Trophoblast cell (in vitro differentiated cells and primary cell): ENCODE results near the gene UBL4B.

Experiments used
- DNase-seq, 2 donors: peaks; one replicate each; pipeline ENCODE4 v3.0.0-alpha.2; 2016
- H2AFZ ChIP-seq: 2 replicates; pipeline ENCODE4 v1.6.1; 2013; ENCODE audit warnings: low read length, moderate library complexity, mild to moderate bottlenecking; ENCODE audit not compliant: insufficient read depth, poor library complexity
- H2AK5ac ChIP-seq: 2 replicates; pipeline ENCODE4 v1.6.1; 2013; ENCODE audit warnings: mild to moderate bottlenecking, low read length
- H2BK120ac ChIP-seq: 2 replicates; pipeline ENCODE4 v1.6.1; 2013; ENCODE audit warnings: low read length, mild to moderate bottlenecking, moderate library complexity; ENCODE audit not compliant: insufficient read depth, poor library complexity
- H2BK12ac ChIP-seq: 2 replicates; pipeline ENCODE4 v1.6.1; 2013; ENCODE audit warnings: mild to moderate bottlenecking, low read length, moderate library complexity
- H2BK5ac ChIP-seq: 2 replicates; pipeline ENCODE4 v1.6.1; 2013; ENCODE audit warnings: low read length, low read depth, moderate library complexity, mild to moderate bottlenecking; ENCODE audit not compliant: poor library complexity
- H3K14ac ChIP-seq: 2 replicates; pipeline ENCODE4 v1.6.1; 2013; ENCODE audit warnings: mild to moderate bottlenecking, low read length
- H3K18ac ChIP-seq: 2 replicates; pipeline ENCODE4 v1.6.1; 2013; ENCODE audit warnings: mild to moderate bottlenecking, low read length
- H3K23ac ChIP-seq: 2 replicates; pipeline ENCODE4 v1.6.1; 2013; ENCODE audit warnings: low read length
- H3K27ac ChIP-seq: 2 replicates; pipeline ENCODE4 v1.5.1; 2013; ENCODE audit warnings: low read depth, mild to moderate bottlenecking, inconsistent platforms, low read length, moderate library complexity
- H3K27me3 ChIP-seq: 2 replicates; pipeline ENCODE4 v1.6.1; 2013; ENCODE audit warnings: inconsistent platforms, mild to moderate bottlenecking, low read length, moderate library complexity; ENCODE audit not compliant: insufficient read depth
- H3K36me3 ChIP-seq, 2 experiments: 1 replicate in 1 of 2; 2 replicates in 1 of 2; pipeline ENCODE4 v1.6.1; 2013; ENCODE audit warnings: low read length in 2 of 2, mild to moderate bottlenecking in 2 of 2, moderate library complexity in 1 of 2; ENCODE audit not compliant: insufficient read depth in 2 of 2, control insufficient read depth in 1 of 2
- H3K4ac ChIP-seq: 2 replicates; pipeline ENCODE4 v1.6.1; 2013; ENCODE audit warnings: low read depth, mild to moderate bottlenecking, low read length, moderate library complexity
- H3K4me1 ChIP-seq, 2 experiments: 1 replicate in 1 of 2; 2 replicates in 1 of 2; pipeline ENCODE4 v1.6.1; 2013; ENCODE audit warnings: low read length in 2 of 2, mild to moderate bottlenecking in 2 of 2, moderate library complexity in 1 of 2; ENCODE audit not compliant: insufficient read depth in 2 of 2, control insufficient read depth in 1 of 2
- H3K4me2 ChIP-seq: 2 replicates; pipeline ENCODE4 v1.6.1; 2013; ENCODE audit warnings: inconsistent platforms, mild to moderate bottlenecking, low read length, moderate library complexity
- H3K4me3 ChIP-seq: 2 replicates; pipeline ENCODE4 v1.5.1; 2013; ENCODE audit warnings: mild to moderate bottlenecking, low read depth, low read length, inconsistent platforms
- H3K79me1 ChIP-seq: one replicate; pipeline ENCODE4 v1.6.1; 2013; ENCODE audit warnings: low read length
- H3K79me2 ChIP-seq: 2 replicates; pipeline ENCODE4 v1.6.1; 2013; ENCODE audit warnings: low read length, mild to moderate bottlenecking; ENCODE audit not compliant: control insufficient read depth, insufficient read depth, poor library complexity
- H3K9ac ChIP-seq: 2 replicates; pipeline ENCODE4 v1.6.1; 2013; ENCODE audit warnings: mild to moderate bottlenecking, low read length
- H3K9me3 ChIP-seq: 2 replicates; pipeline ENCODE4 v1.6.1; 2013; ENCODE audit warnings: low read depth, mild to moderate bottlenecking, control low read depth, inconsistent platforms, low read length; ENCODE audit not compliant: insufficient read depth
- H4K12ac ChIP-seq: 2 replicates; pipeline ENCODE4 v1.6.1; 2013; ENCODE audit warnings: low read depth, mild to moderate bottlenecking, low read length, moderate library complexity
- H4K8ac ChIP-seq: 2 replicates; pipeline ENCODE4 v1.6.1; 2013; ENCODE audit warnings: low read depth, mild to moderate bottlenecking, low read length, moderate library complexity
- H4K91ac ChIP-seq: one replicate; pipeline ENCODE4 v1.6.1; 2013; ENCODE audit warnings: low read depth, mild to moderate bottlenecking, low read length, moderate library complexity
- WGBS: extraction: QIAGEN DNeasy Blood & Tissue Kit; methylation state at CpG from one replicate; pipeline ENCODE4 v1.1.7; 2013; ENCODE audit warnings: missing lambda C conversion rate; ENCODE audit not compliant: insufficient read length, insufficient coverage; ENCODE audit errors: extremely low coverage; 5-methylcytosine and 5-hydroxymethylcytosine counted together

UBL4B gene

DNA sequence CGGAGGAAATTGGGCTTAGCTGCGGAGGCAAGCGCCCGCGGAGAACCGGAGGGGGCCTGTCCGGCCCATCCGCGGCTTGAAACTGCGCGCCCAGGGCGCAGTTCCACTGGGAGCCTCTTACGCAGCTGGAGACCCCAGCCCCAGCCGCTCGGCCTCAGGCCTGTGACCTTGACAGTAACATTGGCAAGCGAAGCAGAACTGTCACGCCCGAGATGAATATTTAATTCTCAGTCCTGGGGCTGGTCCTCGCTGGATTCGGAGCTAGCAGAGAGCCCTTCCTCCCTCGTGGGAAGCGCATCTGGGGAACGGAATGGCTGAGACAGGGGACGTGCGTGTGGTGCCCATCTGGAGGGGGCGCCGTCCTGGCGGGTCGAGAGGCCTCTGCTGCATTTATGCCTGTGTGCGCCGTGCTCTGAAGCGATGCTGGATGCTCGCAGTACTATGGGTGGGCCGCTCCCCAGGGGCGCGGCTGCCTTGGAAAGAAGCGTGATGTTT lies 39.0 kb downstream of the UBL4B start:
- Histone ChIP-seq H2BK5ac (no peak overlapping the region), H3K79me1 (no peaks in the 10 kb centered on the region), H3K4me1 (peaks cover 8% of the 10 kb centered on the region in 2 experiments), H2AFZ (no peak overlapping the region), H3K27ac (no peak overlapping the region), H2AK5ac (no peak overlapping the region), H3K9me3 (peaks cover 6% of the 10 kb centered on the region), H3K4me2 (peak overlapping the region; percentile 81), H3K4me3 (no peak overlapping the region), H4K12ac (no peak overlapping the region), H3K79me2 (no peaks in the 10 kb centered on the region), H3K18ac (no peak overlapping the region), H3K27me3 (peaks cover 39% of the 10 kb centered on the region), H2BK12ac (no peak overlapping the region), H2BK120ac (no peak overlapping the region), H3K23ac (no peak overlapping the region), H4K91ac (no peak overlapping the region), H3K4ac (no peak overlapping the region), H4K8ac (no peak overlapping the region), H3K9ac (no peak overlapping the region), H3K36me3 (no peaks in the 10 kb centered on the region), H3K14ac (no peak overlapping the region)
- WGBS = no CpG with 5 or more reads among the region's 37 CpGs
- DNase-seq = no peak

DNA sequence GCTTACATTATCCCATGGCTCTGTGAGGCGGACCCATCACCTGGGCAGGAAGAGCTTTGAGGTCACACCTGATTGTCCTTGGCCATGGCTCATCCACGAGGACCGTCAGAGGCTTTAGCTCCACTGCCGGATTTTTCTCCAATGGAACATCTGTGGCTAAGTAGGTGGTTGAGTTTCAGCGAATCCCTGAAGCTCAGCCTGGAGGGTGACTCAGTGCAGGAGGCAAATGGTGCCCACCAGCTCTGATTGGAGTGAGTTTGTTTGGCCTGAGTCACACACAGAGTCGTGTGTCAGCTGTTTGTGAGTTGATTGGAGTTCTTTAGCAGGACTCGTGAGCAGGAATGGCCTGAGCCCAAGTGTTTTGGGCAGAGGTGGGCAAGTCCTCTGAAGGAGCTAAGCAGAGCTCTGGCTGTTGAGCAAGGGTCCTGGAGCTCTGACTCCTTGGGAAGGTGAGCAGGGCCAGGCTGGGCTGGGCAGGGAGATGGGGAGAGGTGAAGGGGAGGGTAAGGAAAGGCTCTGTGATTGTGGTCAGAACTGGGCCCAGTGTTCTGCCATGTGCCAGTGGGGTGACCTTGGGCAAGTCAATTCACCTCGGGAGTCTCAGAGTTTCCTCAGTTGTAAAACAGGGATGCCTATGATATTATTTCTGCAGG lies 40.0 kb downstream of the UBL4B start:
- Histone ChIP-seq H3K4me1 (peaks cover 8% of the 10 kb centered on the region in 2 experiments), H3K36me3 (no peaks in the 10 kb centered on the region), H4K91ac (no peak overlapping the region), H2AFZ (no peak overlapping the region), H3K14ac (no peak overlapping the region), H3K4me2 (no peak overlapping the region), H2BK5ac (no peak overlapping the region), H2BK12ac (no peak overlapping the region), H3K4ac (no peak overlapping the region), H3K9ac (no peak overlapping the region), H3K23ac (no peak overlapping the region), H3K79me2 (no peaks in the 10 kb centered on the region), H4K12ac (no peak overlapping the region), H3K4me3 (no peak overlapping the region), H3K27ac (no peak overlapping the region), H3K79me1 (no peaks in the 10 kb centered on the region), H3K27me3 (peaks cover 37% of the 10 kb centered on the region), H3K9me3 (peaks cover 7% of the 10 kb centered on the region), H4K8ac (no peak overlapping the region), H2BK120ac (no peak overlapping the region), H3K18ac (no peak overlapping the region), H2AK5ac (no peak overlapping the region)
- DNase-seq = no peak
- no CpG with 5 or more reads among the region's 8 CpGs for WGBS

GRCh38 chr1:110153407-110153950 lies 41.2 kb downstream of the UBL4B start:
- Histone ChIP-seq H3K9me3 (peaks cover 9% of the 10 kb centered on the region), H3K9ac (no peak overlapping the region), H3K23ac (no peak overlapping the region), H3K27ac (no peak overlapping the region), H3K36me3 (no peaks in the 10 kb centered on the region), H3K14ac (no peak overlapping the region), H2AK5ac (no peak overlapping the region), H2AFZ (no peak overlapping the region), H3K4me1 (peaks cover 8% of the 10 kb centered on the region in 2 experiments), H2BK12ac (no peak overlapping the region), H3K4ac (no peak overlapping the region), H3K4me2 (no peak overlapping the region), H4K91ac (no peak overlapping the region), H2BK120ac (no peak overlapping the region), H3K27me3 (peaks cover 35% of the 10 kb centered on the region), H3K18ac (no peak overlapping the region), H4K8ac (no peak overlapping the region), H2BK5ac (no peak overlapping the region), H3K4me3 (no peak overlapping the region), H4K12ac (no peak overlapping the region), H3K79me2 (no peaks in the 10 kb centered on the region), H3K79me1 (no peaks in the 10 kb centered on the region)
- DNase-seq = peak in 1 of 2 donors; percentile 23

- no peak overlapping the region for H4K91ac ChIP-seq
- no peak overlapping the region for H2BK5ac ChIP-seq
- H3K27ac ChIP-seq = no peak overlapping the region
- no peaks in the 10 kb centered on the region for H3K79me2 ChIP-seq
- H2BK12ac ChIP-seq = no peak overlapping the region
- no peaks in the 10 kb centered on the region for H3K79me1 ChIP-seq
- H3K4me3 ChIP-seq = no peak overlapping the region
- no peak overlapping the region for H3K4ac ChIP-seq
- H2AK5ac ChIP-seq = no peak overlapping the region
- no peak overlapping the region for H2AFZ ChIP-seq
- H3K4me1 ChIP-seq = peaks cover 0 to under 1% of the 10 kb centered on the region in 2 experiments
- H3K4me2 ChIP-seq = no peak overlapping the region
- DNase-seq = peak; percentile 58 to 80
- H4K8ac ChIP-seq = no peak overlapping the region
- H4K12ac ChIP-seq = no peak overlapping the region
- H3K9me3 ChIP-seq = peaks cover 9% of the 10 kb centered on the region
- H3K23ac ChIP-seq = no peak overlapping the region
- H3K27me3 ChIP-seq = peaks cover 13% of the 10 kb centered on the region
- H2BK120ac ChIP-seq = no peak overlapping the region
- H3K18ac ChIP-seq = no peak overlapping the region
- H3K36me3 ChIP-seq = no peaks in the 10 kb centered on the region
- H3K9ac ChIP-seq = no peak overlapping the region
- no CpG with 5 or more reads among the region's 7 CpGs for WGBS
- H3K14ac ChIP-seq = no peak overlapping the region
Observed at GRCh38 chr1:110155878-110156522, 43.8 kb downstream of the UBL4B start.
